ENCODE results near the gene SNCAIP.

- TF ChIP-seq EP300 (IDR thresholded peaks at IDR 0.05) (no peak), CTCF (IDR thresholded peaks at IDR 0.05) (no peak)
Measured at GRCh38 chr5:122300374-122300773, 11.7 kb upstream of the SNCAIP start.

All from suprapubic skin (tissue), 3 donors.